NT2/D1 (cell line): ENCODE measurements around the gene CDKL5.

ENCODE experiments used
- SUZ12 ChIP-seq: IDR thresholded peaks from 2 replicates; pipeline ENCODE4 v1.6.1; 2011; ENCODE audit not compliant: insufficient read length, insufficient read depth; ENCODE audit errors: extremely low read depth
- ZNF274 ChIP-seq: IDR thresholded peaks from 2 replicates; pipeline ENCODE4 v1.6.1; 2011; ENCODE audit warnings: mild to moderate bottlenecking, low read depth, low read length

DNA sequence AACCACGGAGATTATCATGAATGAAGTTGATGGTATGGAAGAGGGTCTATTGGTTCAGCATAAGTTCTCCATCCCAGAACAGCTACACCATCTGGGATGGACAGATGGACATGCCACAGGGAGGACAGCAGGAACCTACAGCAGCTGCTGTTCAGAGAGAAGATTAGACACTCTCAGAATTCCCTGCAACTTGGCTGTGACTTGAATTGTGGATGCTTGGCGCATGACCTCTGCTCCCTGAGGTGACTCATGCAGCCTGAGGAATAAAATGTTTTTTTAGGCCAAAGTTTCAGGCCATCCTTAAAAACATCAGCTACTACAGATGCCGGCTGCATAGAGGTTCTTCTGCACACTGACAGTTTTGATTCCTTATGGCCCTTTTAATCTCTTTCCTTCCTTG lies 149.2 kb downstream of the CDKL5 start:
- TF ChIP-seq ZNF274 (no peak), SUZ12 (no peak)
